HG02571 (cell line): ENCODE measurements around the gene NUDT6.
"Not testable (repeated sequence)": the region's sequence is repeated elsewhere in the genome, so short reads cannot be mapped to it uniquely, and the experiment has no call there.

Experiments used
- ATAC-seq: cut with Tn5 transposase; IDR thresholded peaks from one replicate; pipeline ENCODE4 v1.9.1; 2021; ENCODE audit warnings: mild to moderate bottlenecking, moderate library complexity; ENCODE audit not compliant: unreplicated experiment

The NUDT6 gene

GRCh38 chr4:122921971-122922876 lies at the start of gene NUDT6:
Gene NUDT6, minus strand, starts transcription at chr4:122922597. Its CDS starts 25 bp downstream, at chr4:122922572.
- ATAC-seq: peak; percentile 74

- ATAC-seq: no peak
These were observed 45.9 kb upstream of the NUDT6 start for GRCh38 chr4:122968227-122968812.

DNA sequence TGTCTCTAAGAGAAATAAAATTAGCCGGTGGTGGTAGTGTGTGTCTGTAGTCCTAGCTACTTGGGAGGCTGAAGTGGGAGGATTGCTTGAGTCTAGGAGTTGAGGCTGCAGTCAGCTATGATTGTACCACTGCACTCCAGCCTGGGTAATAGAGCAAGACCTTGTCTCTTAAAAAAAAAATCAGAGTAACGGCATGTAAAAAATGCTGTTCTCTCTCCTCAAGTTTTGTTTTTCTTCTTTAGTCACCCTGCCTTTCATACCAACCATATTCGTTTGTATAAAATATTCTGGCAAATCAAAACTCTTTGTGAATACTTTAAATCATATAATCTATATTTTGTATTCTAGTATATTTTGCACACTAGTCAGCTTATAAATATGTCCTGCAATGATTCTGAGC lies 44.8 kb upstream of the NUDT6 start:
- ATAC-seq: no peak

DNA sequence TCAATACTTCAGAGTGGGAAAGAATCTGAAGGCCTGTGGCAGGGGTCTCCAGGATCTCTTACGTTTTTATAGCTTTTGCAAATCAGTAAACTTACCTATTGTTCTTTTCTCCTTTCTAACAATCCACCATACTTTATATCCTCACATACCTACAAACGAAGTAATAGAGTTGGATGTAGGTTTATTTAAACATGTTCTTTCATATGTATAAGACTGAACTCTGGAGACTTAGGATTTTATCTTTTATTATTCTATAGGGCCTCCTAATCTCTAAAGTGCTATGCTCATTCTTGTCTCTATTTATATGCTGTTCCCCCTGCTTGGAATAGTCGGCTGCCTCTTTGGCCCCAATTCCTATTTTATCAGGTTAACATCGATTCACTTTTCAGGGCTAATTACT lies 43.8 kb upstream of the NUDT6 start:
- ATAC-seq: no peak

DNA sequence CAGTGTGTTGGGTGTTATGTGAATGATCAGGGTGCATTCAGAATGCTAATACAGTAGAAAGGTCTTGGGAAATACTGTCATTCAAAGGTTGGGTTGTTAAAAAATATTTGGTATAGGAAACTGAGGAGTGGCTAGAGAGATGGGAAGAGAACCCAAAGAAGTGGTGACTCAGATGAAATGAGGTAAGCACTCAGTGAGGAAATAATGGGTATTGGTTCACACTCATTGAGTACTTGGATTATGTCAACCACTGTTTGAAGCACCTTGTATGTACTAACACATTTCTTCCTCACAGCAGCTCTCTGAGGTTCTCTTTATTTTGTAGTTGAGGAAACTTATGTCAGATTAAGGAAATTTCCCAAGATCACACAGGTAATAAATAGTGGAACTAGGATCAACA lies 40.8 kb upstream of the NUDT6 start:
- ATAC-seq: no peak

GRCh38 chr4:122960611-122961000 lies 38.2 kb upstream of the NUDT6 start:
- ATAC-seq: no peak

DNA sequence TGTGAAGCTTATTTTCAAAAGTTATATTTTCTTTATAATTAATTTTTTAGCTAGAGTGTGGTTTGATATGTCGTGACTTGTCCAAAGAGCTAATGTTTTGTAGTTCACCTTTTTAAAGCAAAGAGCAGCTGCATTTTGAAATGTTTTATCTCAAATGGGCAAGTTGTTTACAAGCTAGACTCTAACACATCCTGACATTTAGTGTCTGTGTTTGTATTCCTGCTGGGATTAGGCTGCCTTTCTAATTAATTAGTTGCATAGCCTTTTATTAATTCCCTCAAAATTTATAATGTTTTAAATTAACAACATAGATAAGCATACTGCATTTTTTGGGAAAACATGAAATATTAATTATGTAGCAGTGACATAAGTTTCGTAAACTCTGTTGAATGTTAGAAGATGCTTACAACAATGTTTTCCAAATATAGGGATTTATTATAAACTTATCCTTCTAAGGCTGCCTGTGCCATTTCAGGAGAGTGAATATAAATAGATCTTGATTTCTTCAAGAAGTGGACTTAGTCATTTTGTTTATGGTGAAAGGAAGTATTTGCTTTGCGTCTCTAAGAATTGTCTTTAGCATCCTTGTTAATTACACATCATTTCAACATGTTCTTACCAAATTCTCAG lies 37.7 kb upstream of the NUDT6 start:
- ATAC-seq: no peak

DNA sequence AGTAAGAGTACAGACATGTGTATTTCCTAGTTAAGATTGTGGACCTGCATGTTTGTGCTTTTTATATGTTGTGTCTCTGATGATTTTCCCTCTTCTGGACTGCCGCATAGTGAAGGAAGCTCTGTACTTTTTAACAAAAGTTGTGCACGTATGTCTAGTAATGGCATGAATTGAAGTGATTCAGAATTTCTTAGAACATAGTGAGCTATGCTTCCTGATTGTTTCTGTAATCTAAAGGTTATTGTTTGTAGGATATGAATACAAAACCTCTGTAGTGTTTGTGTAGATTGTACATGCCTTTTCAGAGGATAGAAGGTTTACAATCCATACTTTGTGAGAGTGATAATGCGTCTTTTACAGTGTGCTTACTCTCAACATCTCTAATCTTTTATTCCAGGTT lies 37.0 kb upstream of the NUDT6 start:
- ATAC-seq: no peak

GRCh38 chr4:122958505-122958904 lies 36.1 kb upstream of the NUDT6 start:
- no peak for ATAC-seq

- no peak for ATAC-seq
These were observed 31.5 kb upstream of the NUDT6 start for GRCh38 chr4:122953924-122954323.

GRCh38 chr4:122952028-122952427 lies 29.6 kb upstream of the NUDT6 start:
- no peak for ATAC-seq

DNA sequence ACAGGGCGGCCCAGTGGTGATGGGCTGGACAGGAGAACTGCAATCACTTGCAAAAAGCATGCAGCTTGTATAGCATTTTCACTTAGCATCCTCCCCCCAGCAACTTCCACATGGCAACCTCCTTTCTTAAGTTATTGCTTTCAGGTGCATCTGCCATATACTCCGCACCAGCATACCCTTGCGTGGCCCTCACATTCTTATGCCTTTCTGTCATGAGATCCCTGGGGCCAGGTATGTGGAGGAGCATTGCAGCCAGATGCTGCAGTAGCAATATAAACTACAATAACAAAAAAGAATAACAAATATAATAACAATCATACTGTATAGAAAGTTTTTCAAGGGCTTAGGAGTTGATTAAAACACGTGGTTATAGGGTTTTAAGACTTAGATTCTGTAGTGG lies 26.3 kb upstream of the NUDT6 start:
- no peak for ATAC-seq

DNA sequence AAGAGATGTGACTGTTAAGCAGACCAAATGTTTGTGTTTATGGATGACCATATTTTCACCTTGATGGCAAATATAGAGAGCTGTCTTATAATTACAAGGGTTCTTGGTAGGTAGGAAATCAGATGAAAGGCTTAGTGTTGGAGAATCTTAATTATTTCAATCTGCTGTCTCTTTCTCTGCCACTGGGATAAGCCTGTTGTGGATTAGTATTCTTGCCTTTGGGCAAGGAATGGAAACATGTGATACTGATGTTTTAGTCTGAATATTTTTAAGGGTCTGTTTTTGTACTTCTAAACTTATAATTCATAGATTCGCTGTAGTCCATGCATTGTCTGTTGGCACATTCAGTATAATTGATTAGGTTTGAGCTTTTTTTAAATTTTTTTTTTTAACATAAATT lies 23.7 kb upstream of the NUDT6 start:
- no peak for ATAC-seq

GRCh38 chr4:122945136-122945535 lies 22.7 kb upstream of the NUDT6 start:
- not testable (repeated sequence) for ATAC-seq

GRCh38 chr4:122932763-122933162 lies 10.4 kb upstream of the NUDT6 start:
- ATAC-seq: no peak

GRCh38 chr4:122930862-122931261 lies 8.5 kb upstream of the NUDT6 start:
- no peak for ATAC-seq

- ATAC-seq: no peak
These were observed 6.5 kb upstream of the NUDT6 start for GRCh38 chr4:122928930-122929329.

- ATAC-seq: peak; percentile 98
These were observed 597 bp upstream of the NUDT6 start for GRCh38 chr4:122922877-122923511.

GRCh38 chr4:122921300-122921699 lies 1.1 kb downstream of the NUDT6 start:
- ATAC-seq: no peak

GRCh38 chr4:122920473-122920872 lies 1.9 kb downstream of the NUDT6 start:
- ATAC-seq: no peak

DNA sequence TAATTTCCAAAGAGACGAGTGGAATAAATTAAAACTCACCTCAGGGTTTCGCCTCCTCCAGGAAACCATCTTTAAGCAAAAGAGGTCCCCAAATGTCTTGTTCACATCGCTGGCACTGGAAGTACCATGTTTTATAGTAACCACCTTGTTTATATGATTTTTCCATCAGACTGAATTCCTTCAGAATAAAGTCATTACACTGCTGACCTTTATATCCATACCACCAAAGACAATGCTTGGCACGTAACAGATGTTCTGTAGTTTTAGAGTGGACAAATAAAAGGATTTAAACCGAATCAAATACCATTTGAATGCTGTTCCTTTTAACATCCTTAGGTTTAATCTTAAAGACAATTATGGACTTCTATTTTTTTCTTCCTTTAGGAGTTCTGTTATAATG lies 4.7 kb downstream of the NUDT6 start:
- ATAC-seq: no peak
